GM12878 (cell line): Measurements from ENCODE around the gene PLAC8. TPM values are rescaled to one million over a fixed set of nuclear protein-coding genes. Genes with fewer than 3 reads are reported as not detected.

Experiments
- ATAC-seq: fragments of 200-7000 bp; cut with Tn5 transposase; 3 replicates; pipeline ENCODE4 v1.9.1; 2020; ENCODE audit warnings: mild to moderate bottlenecking, moderate library complexity
- BruUV-seq: library from RNA; stranded (reverse); fragments of 400-500 nt; replicated peaks from 2 replicates; lab custom pipeline; 2021; lab: Mats Ljungman, UMichigan
- CTCF ChIA-PET: fragments of 300-600 bp; sonication (Branson Sonifier 250); formaldehyde crosslinking; extraction: SDS; loops from one replicate; lab custom pipeline; 2021; ENCODE audit warnings: inconsistent platforms; lab: Yijun Ruan, JAX
- POLR2A ChIA-PET: fragments of 350-600 bp; formaldehyde crosslinking; extraction: SDS; loops from one replicate; lab custom pipeline; 2021; ENCODE audit warnings: inconsistent platforms; lab: Charles Lee
- RAD21 ChIA-PET: fragments of 300-600 bp; sonication (Branson Sonifier 250); formaldehyde crosslinking; loops from one replicate; lab custom pipeline; 2023; ENCODE audit warnings: antibody characterized with exemption; ENCODE audit not compliant: unreplicated experiment; lab: Charles Lee
- SMC1A ChIA-PET: fragments of 300-600 bp; sonication (Branson Sonifier 250); formaldehyde crosslinking; loops from one replicate; lab custom pipeline; 2023; ENCODE audit not compliant: unreplicated experiment, uncharacterized antibody; lab: Charles Lee
- DNase-seq: peaks from one replicate; pipeline ENCODE4 v3.0.0-alpha.2; 2011; ENCODE audit warnings: low read depth, low spot score
- FAIRE-seq: peaks from 3 replicates; lab custom pipeline; 2011; peaks lifted over from hg19 to GRCh38; lab: Jason Lieb, UNC
- H2AFZ ChIP-seq: 2 replicates; pipeline ENCODE4 v1.6.0; 2011; ENCODE audit warnings: low read depth, low read length, control low read depth; ENCODE audit not compliant: control insufficient read depth
- H3K27ac ChIP-seq: 2 replicates; pipeline ENCODE4 v1.5.1; 2011; ENCODE audit warnings: control low read depth; ENCODE audit not compliant: control insufficient read depth, insufficient read depth
- H3K27me3 ChIP-seq, 2 experiments: replicated peaks in 1 of 2; 2 replicates each; pipeline versions ENCODE4 v1.6.0 to v1.6.1; 2011; ENCODE audit warnings: low read length in 1 of 2; ENCODE audit not compliant: control insufficient read depth in 2 of 2, insufficient read depth in 2 of 2
- H3K36me3 ChIP-seq, 2 experiments: 2 replicates each; pipeline ENCODE4 v1.5.1; 2011; ENCODE audit warnings: low read length in 1 of 2; ENCODE audit not compliant: control insufficient read depth in 2 of 2, insufficient read depth in 2 of 2
- H3K4me1 ChIP-seq: 2 replicates; pipeline ENCODE4 v1.6.1; 2011; ENCODE audit warnings: mild to moderate bottlenecking, low read length, moderate library complexity, mixed read lengths; ENCODE audit not compliant: control insufficient read depth, insufficient read depth
- H3K4me2 ChIP-seq: 2 replicates; pipeline ENCODE4 v1.6.0; 2011; ENCODE audit warnings: control low read depth; ENCODE audit not compliant: control insufficient read depth, insufficient read depth
- H3K4me3 ChIP-seq: fragments of 200-600 bp; sonication (generic); 2 replicates; pipeline ENCODE4 v1.5.1; 2016
- H3K79me2 ChIP-seq: 2 replicates; pipeline ENCODE4 v1.6.0; 2011; ENCODE audit warnings: low read length; ENCODE audit not compliant: control insufficient read depth, insufficient read depth
- H3K9ac ChIP-seq: 2 replicates; pipeline ENCODE4 v1.8.0; 2011; ENCODE audit warnings: low read length, control low read depth, mixed read lengths; ENCODE audit not compliant: control insufficient read depth, insufficient read depth
- H3K9me3 ChIP-seq: replicated peaks from 3 replicates; pipeline ENCODE4 v1.5.1; 2011; ENCODE audit warnings: mild to moderate bottlenecking, low read length; ENCODE audit not compliant: control insufficient read depth, insufficient read depth
- H4K20me1 ChIP-seq: 2 replicates; pipeline ENCODE4 v1.6.0; 2011; ENCODE audit not compliant: control insufficient read depth, insufficient read depth
- BACH1 ChIP-seq: fragments of 450-650 bp; IDR thresholded peaks from 2 replicates; pipeline ENCODE4 v1.6.1; 2017; ENCODE audit warnings: mild to moderate bottlenecking, borderline replicate concordance
- EZH2 ChIP-seq: IDR thresholded peaks from 2 replicates; pipeline ENCODE4 v1.6.1; 2012; ENCODE audit warnings: low read depth, mild to moderate bottlenecking, control low read depth, inconsistent platforms, low read length, borderline replicate concordance; ENCODE audit not compliant: control insufficient read depth
- JUNB ChIP-seq: IDR thresholded peaks from 2 replicates; pipeline ENCODE4 v1.6.1; 2016; ENCODE audit warnings: antibody characterized with exemption, mild to moderate bottlenecking
- NFYB ChIP-seq: IDR thresholded peaks from 2 replicates; pipeline ENCODE4 v1.6.1; 2011; ENCODE audit warnings: low read depth, mild to moderate bottlenecking, low read length, improper control_type of control experiment, moderate library complexity; ENCODE audit not compliant: insufficient read depth
- RUNX3 ChIP-seq: IDR thresholded peaks from 2 replicates; pipeline ENCODE4 v1.6.1; 2012; ENCODE audit warnings: low read length, inconsistent platforms
- SPI1 ChIP-seq: IDR thresholded peaks from 2 replicates; pipeline ENCODE4 v1.6.1; 2011; ENCODE audit warnings: low read depth, mild to moderate bottlenecking, low read length, moderate library complexity, borderline replicate concordance; ENCODE audit not compliant: insufficient read depth
- SREBF2 ChIP-seq: IDR thresholded peaks from 2 replicates; pipeline ENCODE4 v1.6.1; 2012; ENCODE audit warnings: mild to moderate bottlenecking, low read length
- TCF12 ChIP-seq: IDR thresholded peaks from 2 replicates; pipeline ENCODE4 v1.6.1; 2011; ENCODE audit warnings: low read depth, mild to moderate bottlenecking, low read length
- ZNF687 ChIP-seq: fragments of 450-650 bp; IDR thresholded peaks from 2 replicates; pipeline ENCODE4 v1.6.1; 2017; ENCODE audit warnings: mild to moderate bottlenecking, moderate library complexity
- WGBS: methylation state at CpG from one replicate; pipeline ENCODE4 v1.1.6; 2016; ENCODE audit warnings: low lambda C conversion rate; ENCODE audit not compliant: insufficient replicate concordance, insufficient coverage; ENCODE audit errors: missing lambda C conversion rate; 5-methylcytosine and 5-hydroxymethylcytosine counted together
- in situ Hi-C: fragments of 300-500 bp; cut with MboI; formaldehyde crosslinking; loops from 9 replicates; pipeline ENCODE4 v1.14.3; 2018; ENCODE audit warnings: mixed read lengths
- intact Hi-C: fragments of 100-400 bp; cut with micrococcal nuclease; formaldehyde crosslinking; loops from one replicate; pipeline ENCODE4 v1.14.2; 2022; ENCODE audit not compliant: unreplicated experiment
- polyA plus RNA-seq, 11 experiments: library from polyadenylated mRNA; depleted of rRNA in 4 of 11; unstranded in 6 of 11; stranded (reverse) in 5 of 11; fragments of >200 nt; fragmentation: Nextera tagmentation in 4 of 11; fragmentation: Illumina TruSeq in 1 of 11; extraction: Ambion mirVana in 4 of 11; extraction: Trizol in 1 of 11; gene quantifications; 1 replicate in 1 of 11; 2 replicates in 10 of 11; pipeline versions ENCODE4 v1.2.1 to v1.2.3, GENCODE V29; 2011 to 2016; ENCODE audit warnings: inconsistent platforms in 2 of 11, missing spikeins in 2 of 11, low read depth in 1 of 11
- total RNA-seq, 4 experiments: library from RNA; depleted of rRNA in 3 of 4; stranded (reverse); fragments of >200 nt in 3 of 4; fragmentation: Illumina TruSeq in 1 of 4; extraction: Trizol in 1 of 4; gene quantifications; 2 replicates each; pipeline versions ENCODE4 v1.2.1 to v1.2.3, GENCODE V29; 2013 to 2021

The PLAC8 gene
- total and polyA plus RNA-seq, 10 of the 15 experiments (the other 5 are each of a cell fraction or from before 2014, with no cell fraction given), result 214 to 841 (median 348) TPM

- SMC1A ChIA-PET, result interaction anchor here (1.0 to 4.2 kb wide), 4 partner anchors 11 to 29 kb away, joined by 3 to 35 read pairs (median 4); partner anchors contain the start of gene PLAC8
- Histone ChIP-seq H3K36me3 (no peaks in the 10 kb centered on the region), H3K79me2 (no peaks in the 10 kb centered on the region), H3K4me2 (no peak overlapping the region), H3K4me1 (peaks cover 15% of the 10 kb centered on the region), H2AFZ (no peak overlapping the region), H3K27me3 (no peaks in the 10 kb centered on the region), H3K4me3 (no peak overlapping the region), H3K27ac (no peak overlapping the region), H4K20me1 (no peaks in the 10 kb centered on the region), H3K9ac (no peak overlapping the region), H3K9me3 (no peaks in the 10 kb centered on the region; the same call in 2 of the 3 replicates)
- POLR2A ChIA-PET, result interaction anchor here (0.5 to 1.5 kb wide), 2 partner anchors 11 to 635 kb away, joined by 4 read pairs; no protein-coding TSS in a partner anchor
- RAD21 ChIA-PET, result interaction anchor here (1.0 to 1.5 kb wide), 2 partner anchors 11 to 54 kb away, joined by 3 to 4 read pairs; no protein-coding TSS in a partner anchor
- ATAC-seq (peak; percentile 86), DNase-seq (no peak), FAIRE-seq (peak; percentile 61)
- intact Hi-C loops (no loop called here), in situ Hi-C loops (no loop called here)
- 70% methylated on average over 10 of the region's 10 CpGs for WGBS
- BruUV-seq, result no TSS peak
- TF ChIP-seq NFYB, result peak; percentile 43; the same call in 1 of the 2 replicates
- TF ChIP-seq TCF12, result 0 out of 2 replicates have a peak, but pooled peaks have one; percentile 32
- no peak for TF ChIP-seq JUNB
- TF ChIP-seq SPI1, result peak; percentile 37; the same call in 1 of the 2 replicates
- CTCF ChIA-PET, result interaction anchor here (0.7 to 1.1 kb wide), 5 partner anchors 9 to 136 kb away, joined by 3 to 4 read pairs (median 3); partner anchors contain the start of gene PLAC8
These were observed 9.7 kb upstream of the PLAC8 start for GRCh38 chr4:83124111-83124780.

DNA sequence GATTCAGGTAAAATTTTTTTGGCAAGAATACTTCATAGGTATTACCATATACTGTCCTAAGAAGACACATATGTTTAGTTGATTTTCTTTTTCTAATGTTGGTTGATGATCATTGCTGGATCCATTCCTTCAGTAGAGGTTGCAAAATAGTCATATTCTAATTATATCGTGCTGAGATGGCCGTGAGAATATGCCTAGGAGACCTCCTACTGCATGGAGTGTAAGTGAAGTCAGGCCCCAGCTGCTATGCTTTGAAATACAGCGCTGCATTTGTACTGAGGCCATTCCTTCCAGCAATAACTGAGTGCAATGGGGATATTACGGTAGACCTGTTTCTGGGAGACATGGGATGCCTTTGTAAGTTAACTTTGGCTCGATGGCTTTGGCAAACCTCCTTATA lies 6.7 kb upstream of the PLAC8 start:
- no peak overlapping the region for H3K9ac ChIP-seq
- H2AFZ ChIP-seq, result no peak overlapping the region
- no peaks in the 10 kb centered on the region for H4K20me1 ChIP-seq
- ChIA-PET RAD21 (no interaction called here), POLR2A (interaction anchor here (0.6 kb wide), 1 partner anchor 59 kb away, joined by 3 read pairs; no protein-coding TSS in a partner anchor), CTCF (no interaction called here), SMC1A (interaction anchor here (0.9 kb wide), 1 partner anchor 91 kb away, joined by 3 read pairs; no protein-coding TSS in a partner anchor)
- H3K27me3 ChIP-seq, result no peaks in the 10 kb centered on the region
- H3K4me1 ChIP-seq, result peaks cover 7% of the 10 kb centered on the region
- in situ Hi-C loops (no loop called here), intact Hi-C loops (no loop called here)
- no peak overlapping the region for H3K4me2 ChIP-seq
- DNase-seq (no peak), FAIRE-seq (no peak), ATAC-seq (no peak)
- no peak overlapping the region for H3K4me3 ChIP-seq
- H3K9me3 ChIP-seq, result no peaks in the 10 kb centered on the region; the same call in 2 of the 3 replicates
- no peak overlapping the region for H3K27ac ChIP-seq
- BruUV-seq, result no TSS peak
- no peaks in the 10 kb centered on the region for H3K36me3 ChIP-seq
- 77% methylated on average over 5 of the region's 5 CpGs for WGBS
- no peaks in the 10 kb centered on the region for H3K79me2 ChIP-seq
- TF ChIP-seq SREBF2, result no peak
- no peak for TF ChIP-seq ZNF687
- TF ChIP-seq RUNX3, result no peak
- TF ChIP-seq EZH2, result no peak
- no peak for TF ChIP-seq BACH1
- no peak for TF ChIP-seq JUNB
